ENCODE data around the gene CTSZ. TPM values are rescaled to one million over a fixed set of nuclear protein-coding genes. Genes with fewer than 3 reads are reported as not detected.

CTSZ gene
- total RNA-seq, 1 donor from 2014 or later, result 61.4 TPM

GRCh38 chr20:59026904-59027740 lies 20.1 kb upstream of the CTSZ start:
- Mint-ChIP-seq H3K36me3 (ENCODE audit: insufficient read depth) (peaks cover 14% of the 10 kb centered on the region), H3K27ac (no peak overlapping the region), H3K9me3 (ENCODE audit: low read depth) (no peaks in the 10 kb centered on the region), H3K4me1 (ENCODE audit: low read depth) (peaks cover 22% of the 10 kb centered on the region), H3K4me3 (ENCODE audit: low read depth) (no peak overlapping the region), H3K27me3 (no peaks in the 10 kb centered on the region)
- no peak for DNase-seq (ENCODE audit: low spot score, unreplicated experiment)
- no peak for TF ChIP-seq CTCF (IDR thresholded peaks at IDR 0.05; ENCODE audit: unreplicated experiment)

DNA sequence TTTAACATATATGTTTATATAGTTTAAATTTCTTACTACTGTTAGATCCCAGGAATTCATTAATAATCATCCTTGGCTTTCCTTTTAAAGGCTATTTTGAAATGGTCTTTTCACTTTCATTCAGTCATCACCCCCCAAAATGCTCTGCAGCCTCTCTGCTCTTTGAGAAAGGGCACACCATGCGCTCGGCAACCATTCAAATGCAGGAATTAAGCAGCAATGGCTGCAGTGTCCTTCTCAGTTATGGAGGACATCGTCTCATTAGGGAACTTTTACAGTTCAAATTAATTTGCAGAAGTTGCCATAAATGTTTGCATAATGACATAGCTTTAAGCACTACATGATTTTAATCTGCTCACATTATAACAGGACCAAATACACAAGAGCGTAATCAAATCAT lies 18.5 kb upstream of the CTSZ start:
- H3K36me3 Mint-ChIP-seq (ENCODE audit: insufficient read depth), result peaks cover 14% of the 10 kb centered on the region
- no peaks in the 10 kb centered on the region for H3K9me3 Mint-ChIP-seq (ENCODE audit: low read depth)
- no peak overlapping the region for H3K27ac Mint-ChIP-seq
- no peaks in the 10 kb centered on the region for H3K27me3 Mint-ChIP-seq
- no peak for TF ChIP-seq CTCF (IDR thresholded peaks at IDR 0.05; ENCODE audit: unreplicated experiment)
- peaks cover 16% of the 10 kb centered on the region for H3K4me1 Mint-ChIP-seq (ENCODE audit: low read depth)
- no peak for DNase-seq (ENCODE audit: low spot score, unreplicated experiment)
- no peak overlapping the region for H3K4me3 Mint-ChIP-seq (ENCODE audit: low read depth)

- Mint-ChIP-seq H3K9me3 (ENCODE audit: low read depth) (no peaks in the 10 kb centered on the region), H3K27ac (no peak overlapping the region), H3K36me3 (ENCODE audit: insufficient read depth) (peaks cover 14% of the 10 kb centered on the region), H3K4me1 (ENCODE audit: low read depth) (peaks cover 16% of the 10 kb centered on the region), H3K4me3 (ENCODE audit: low read depth) (no peak overlapping the region), H3K27me3 (no peaks in the 10 kb centered on the region)
- DNase-seq (ENCODE audit: low spot score, unreplicated experiment), result no peak
- TF ChIP-seq CTCF (IDR thresholded peaks at IDR 0.05; ENCODE audit: unreplicated experiment), result no peak
Observed at GRCh38 chr20:59025086-59025485, 18.0 kb upstream of the CTSZ start.

GRCh38 chr20:59024111-59024530 lies 17.1 kb upstream of the CTSZ start:
- Mint-ChIP-seq H3K27me3 (no peaks in the 10 kb centered on the region), H3K4me1 (ENCODE audit: low read depth) (peaks cover 11% of the 10 kb centered on the region), H3K27ac (no peak overlapping the region), H3K4me3 (ENCODE audit: low read depth) (no peak overlapping the region), H3K9me3 (ENCODE audit: low read depth) (no peaks in the 10 kb centered on the region), H3K36me3 (ENCODE audit: insufficient read depth) (peaks cover 9% of the 10 kb centered on the region)
- no peak for DNase-seq (ENCODE audit: low spot score, unreplicated experiment)
- no peak for TF ChIP-seq CTCF (IDR thresholded peaks at IDR 0.05; ENCODE audit: unreplicated experiment)

GRCh38 chr20:59023616-59024015 lies 16.6 kb upstream of the CTSZ start:
- no peak for TF ChIP-seq CTCF (IDR thresholded peaks at IDR 0.05; ENCODE audit: unreplicated experiment)
- Mint-ChIP-seq H3K4me1 (ENCODE audit: low read depth) (peaks cover 6% of the 10 kb centered on the region), H3K27me3 (no peaks in the 10 kb centered on the region), H3K27ac (no peak overlapping the region), H3K9me3 (ENCODE audit: low read depth) (no peaks in the 10 kb centered on the region), H3K4me3 (ENCODE audit: low read depth) (no peak overlapping the region), H3K36me3 (ENCODE audit: insufficient read depth) (peaks cover 9% of the 10 kb centered on the region)
- no peak for DNase-seq (ENCODE audit: low spot score, unreplicated experiment)
